ENCODE data around the gene TM9SF4.
"Not testable (repeated sequence)": the region's sequence is repeated elsewhere in the genome, so short reads cannot be mapped to it uniquely, and the experiment has no call there.

Gene TM9SF4

GRCh38 chr20:32098786-32099185 lies 10.7 kb upstream of the TM9SF4 start:
- no peak for DNase-seq

GRCh38 chr20:32108814-32109391 lies 611 bp upstream of the TM9SF4 start:
- DNase-seq = no peak

DNA sequence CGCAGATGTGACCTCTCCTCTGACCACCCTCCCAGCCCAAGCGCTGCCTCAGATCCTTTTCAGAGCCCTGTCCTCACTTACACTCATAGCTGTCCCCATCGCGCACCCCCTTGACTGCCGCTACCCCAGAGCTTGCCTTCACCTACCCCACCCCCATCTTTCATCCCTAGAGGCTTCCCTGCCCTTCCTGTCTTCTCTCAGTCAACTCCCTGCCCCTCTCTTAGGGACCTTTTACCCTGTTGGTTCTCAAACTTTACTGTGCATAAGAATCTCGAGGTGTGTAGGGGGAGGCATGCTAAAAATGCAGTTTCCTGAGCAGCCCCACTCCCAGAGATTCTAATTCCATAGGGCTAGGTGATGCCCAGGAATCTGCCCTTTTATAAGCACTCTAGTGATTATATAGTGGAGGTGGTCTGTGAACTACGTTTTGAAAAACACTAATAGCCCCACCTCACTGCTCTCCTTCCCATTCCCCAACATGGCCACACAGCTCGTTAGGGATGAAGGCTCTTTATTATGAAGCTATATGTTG lies 725 bp downstream of the TM9SF4 start:
- no peak for DNase-seq

- no peak for DNase-seq
These were observed 1.2 kb downstream of the TM9SF4 start for GRCh38 chr20:32110727-32111126.

GRCh38 chr20:32111156-32111686 lies 1.7 kb downstream of the TM9SF4 start:
- DNase-seq = no peak

GRCh38 chr20:32111753-32112152 lies 2.2 kb downstream of the TM9SF4 start:
- DNase-seq = no peak

- no peak for DNase-seq
These were observed 3.3 kb downstream of the TM9SF4 start for GRCh38 chr20:32112841-32113240.

- DNase-seq = no peak
These were observed 4.2 kb downstream of the TM9SF4 start for GRCh38 chr20:32113591-32114260.

DNA sequence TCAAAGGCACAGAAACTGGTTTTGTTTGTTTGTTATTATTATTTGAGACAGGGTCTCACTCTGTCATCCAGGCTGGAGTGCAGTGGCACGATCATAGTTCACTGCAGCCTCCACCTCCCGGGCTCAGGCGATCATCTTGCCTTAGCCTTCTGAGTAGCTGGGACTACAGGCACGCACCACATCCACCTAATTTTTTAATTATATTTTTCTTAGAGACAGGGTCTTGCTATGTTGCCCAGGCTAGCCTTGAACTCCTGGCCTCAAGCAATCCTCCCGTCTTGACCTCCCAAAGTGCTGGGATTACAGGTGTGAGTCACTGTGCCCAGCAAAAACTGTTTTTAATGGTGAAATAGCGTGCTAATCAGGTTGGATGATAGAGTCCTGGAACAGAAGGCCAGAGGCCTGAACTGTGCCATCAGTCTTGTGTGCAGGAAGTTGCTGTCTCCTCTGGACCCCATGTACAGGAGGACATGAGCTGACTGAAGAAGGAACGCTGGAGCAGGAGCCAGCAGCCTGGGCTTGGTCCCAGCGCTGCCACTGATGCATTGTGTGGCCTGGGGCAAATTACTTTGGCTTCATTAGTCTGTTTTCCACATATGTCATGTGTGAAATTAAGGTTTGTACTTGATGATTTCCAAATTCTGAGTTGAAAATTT lies 4.9 kb downstream of the TM9SF4 start:
- no peak for DNase-seq

- DNase-seq = no peak
These were observed 5.8 kb downstream of the TM9SF4 start for GRCh38 chr20:32115211-32115767.

- DNase-seq = no peak
These were observed 6.6 kb downstream of the TM9SF4 start for GRCh38 chr20:32116079-32116521.

DNA sequence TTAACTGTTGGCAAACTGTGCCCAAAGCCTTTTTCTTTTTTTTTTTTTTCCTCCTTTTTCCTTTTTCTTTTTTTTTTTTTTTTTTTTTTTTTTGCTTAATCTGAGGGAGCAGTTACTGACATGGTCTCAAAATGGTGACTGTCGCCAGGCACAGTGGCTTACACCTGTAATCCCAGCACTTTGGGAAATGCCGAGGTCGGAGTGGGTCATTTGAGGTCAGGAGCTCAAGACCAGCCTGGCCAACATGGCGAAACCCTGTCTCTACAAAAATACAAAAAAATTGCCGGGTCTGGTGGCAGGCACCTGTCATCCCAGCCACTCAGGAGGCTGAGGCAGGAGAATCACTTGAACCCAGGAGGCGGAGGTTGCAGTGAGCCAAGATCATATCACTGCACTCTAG lies 7.3 kb downstream of the TM9SF4 start:
- DNase-seq = not testable (repeated sequence)

GRCh38 chr20:32118427-32118826 lies 8.9 kb downstream of the TM9SF4 start:
- DNase-seq = not testable (repeated sequence)

- no peak for DNase-seq
These were observed 10.2 kb downstream of the TM9SF4 start for GRCh38 chr20:32119734-32120133.

DNA sequence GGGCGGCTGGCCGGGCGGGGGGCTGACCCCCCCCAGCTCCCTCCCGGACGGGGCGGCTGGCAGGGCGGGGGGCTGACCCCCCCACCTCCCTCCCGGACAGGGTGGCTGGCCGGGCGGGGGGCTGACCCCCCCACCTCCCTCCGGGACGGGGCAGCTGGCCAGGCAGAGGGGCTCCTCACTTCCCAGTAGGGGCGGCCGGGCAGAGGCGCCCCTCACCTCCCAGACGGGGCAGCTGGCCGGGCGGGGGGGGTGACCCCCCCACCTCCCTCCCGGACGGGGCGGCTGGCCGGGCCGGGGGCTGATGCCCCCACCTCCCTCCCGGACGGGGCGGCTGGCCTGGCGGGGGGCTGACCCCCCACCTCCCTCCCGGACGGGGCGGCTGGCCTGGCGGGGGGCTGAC lies 12.4 kb downstream of the TM9SF4 start:
- not testable (repeated sequence) for DNase-seq

DNA sequence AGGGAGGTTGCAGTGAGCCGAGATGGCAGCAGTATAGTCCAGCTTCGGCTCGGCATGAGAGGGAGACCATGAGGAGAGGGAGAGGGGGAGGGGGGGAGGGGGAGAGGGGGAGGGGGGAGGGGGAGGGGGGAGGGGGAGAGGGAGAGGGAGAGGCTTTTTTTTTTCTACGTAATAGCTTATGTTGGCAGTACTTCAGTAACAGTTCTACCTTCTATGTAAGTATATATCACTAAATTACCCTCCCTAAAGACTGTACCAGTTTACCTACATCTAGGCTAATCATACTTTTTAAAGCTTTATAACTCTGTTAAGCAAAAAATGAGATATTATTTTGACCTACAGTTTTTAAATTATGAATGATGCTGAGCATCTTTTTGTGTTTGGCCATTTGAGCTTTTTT lies 13.6 kb downstream of the TM9SF4 start:
- no peak for DNase-seq

GRCh38 chr20:32124916-32125454 lies 15.5 kb downstream of the TM9SF4 start:
- no peak for DNase-seq

GRCh38 chr20:32125506-32125905 lies 16.0 kb downstream of the TM9SF4 start:
- no peak for DNase-seq

GRCh38 chr20:32126919-32127318 lies 17.4 kb downstream of the TM9SF4 start:
- no peak for DNase-seq

DNA sequence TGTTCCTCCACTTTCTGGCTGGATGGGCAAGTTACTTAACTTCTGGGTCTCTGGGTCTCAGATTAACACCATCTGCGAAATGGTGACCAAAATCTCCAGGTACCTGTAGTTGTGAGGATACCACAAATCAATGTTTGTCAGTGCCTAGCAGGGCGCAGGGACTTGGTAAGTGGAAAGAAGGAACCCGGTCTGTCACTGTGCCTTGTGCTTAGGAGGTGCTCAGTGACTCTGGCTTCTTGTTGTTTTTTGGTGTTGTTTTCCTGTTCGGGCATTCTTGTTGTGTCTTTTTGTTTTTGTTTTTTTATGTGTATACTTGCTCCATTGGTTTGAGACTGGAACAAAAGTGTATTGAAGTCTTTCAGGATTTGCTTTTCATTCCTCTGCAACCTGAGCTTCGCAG lies 17.8 kb downstream of the TM9SF4 start:
- no peak for DNase-seq

GRCh38 chr20:32128167-32128566 lies 18.7 kb downstream of the TM9SF4 start:
- no peak for DNase-seq

DNA sequence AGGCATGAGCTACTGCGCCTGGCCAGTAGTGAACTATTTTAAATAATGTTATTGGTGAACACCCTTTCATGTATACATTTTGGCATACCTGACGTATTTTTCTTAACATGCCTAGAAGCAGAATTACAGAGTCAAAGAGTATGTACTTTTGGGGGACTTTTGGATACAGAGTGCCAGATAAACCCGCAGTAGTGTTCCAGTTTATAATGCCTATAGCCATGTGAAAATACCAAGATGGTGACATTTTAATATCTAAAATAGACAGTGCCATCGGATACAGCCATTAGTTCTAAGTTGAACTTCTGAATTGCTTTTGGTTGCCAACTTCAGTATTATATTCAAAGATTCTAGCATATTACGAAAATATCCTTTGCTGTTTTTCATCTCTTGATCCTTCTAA lies 20.3 kb downstream of the TM9SF4 start:
- DNase-seq = no peak

DNA sequence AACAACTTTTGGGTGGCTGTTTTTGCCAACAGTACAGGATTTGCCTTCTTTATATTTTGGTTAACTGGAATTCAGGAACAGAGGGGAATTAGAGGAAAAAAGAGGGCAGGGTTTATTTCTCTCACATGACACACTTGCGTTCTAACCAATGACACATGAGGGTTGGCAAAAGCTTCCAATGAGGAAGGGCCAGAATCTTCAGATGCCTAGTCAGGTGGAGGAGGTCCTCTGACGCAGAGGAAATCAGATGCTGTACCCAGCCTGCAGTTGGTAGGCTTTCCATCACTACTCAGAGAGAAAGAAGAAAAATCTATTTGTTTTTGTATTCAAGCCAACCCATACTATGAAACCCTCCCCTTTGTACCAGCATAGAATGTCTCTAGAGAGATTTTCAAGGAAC lies 20.8 kb downstream of the TM9SF4 start:
- DNase-seq = no peak

All from NCI-H510A (cell line).